HepG2 (cell line): ENCODE measurements around the gene DOCK4. TPM values are rescaled to one million over a fixed set of nuclear protein-coding genes. Genes with fewer than 3 reads are reported as not detected.

ENCODE experiments used
- BORCS8-MEF2B ChIP-seq: sonication (generic); formaldehyde crosslinking; IDR thresholded peaks from 2 replicates; pipeline ENCODE4 v1.8.0; 2022; ENCODE audit warnings: mild to moderate bottlenecking, missing genetic modification reagents
- BRCA1 ChIP-seq: sonication (generic); formaldehyde crosslinking; IDR thresholded peaks from 2 replicates; pipeline ENCODE4 v1.4.0; 2020; ENCODE audit warnings: missing genetic modification reagents
- CEBPZ ChIP-seq: IDR thresholded peaks from 2 replicates; pipeline ENCODE4 v1.6.1; 2012; ENCODE audit warnings: low read length, improper control_type of control experiment
- CERS6 ChIP-seq: sonication (generic); formaldehyde crosslinking; IDR thresholded peaks from 2 replicates; pipeline ENCODE4 v1.5.0; 2020; ENCODE audit warnings: missing genetic modification reagents
- GABPA ChIP-seq, 2 experiments: IDR thresholded peaks; 2 replicates each; pipeline ENCODE4 v1.6.1; 2011 to 2016; ENCODE audit warnings: low read depth in 2 of 2, low read length in 1 of 2, missing biosample characterization in 1 of 2, missing genetic modification characterization in 1 of 2
- HIC2 ChIP-seq: sonication (generic); formaldehyde crosslinking; IDR thresholded peaks from 2 replicates; pipeline ENCODE4 v1.9.0; 2022; ENCODE audit warnings: low read depth, missing genetic modification reagents
- HNF1A ChIP-seq, 2 experiments: sonication (generic) in 1 of 2; formaldehyde crosslinking in 1 of 2; IDR thresholded peaks; 2 replicates each; pipeline versions ENCODE4 v1.4.0 to v1.6.1; 2016 to 2020; ENCODE audit warnings: borderline replicate concordance in 1 of 2, low read depth in 1 of 2, mild to moderate bottlenecking in 1 of 2, missing genetic modification reagents in 1 of 2
- IKZF1 ChIP-seq: fragments of 450-650 bp; IDR thresholded peaks from 2 replicates; pipeline ENCODE4 v1.7.1; 2016
- MZF1 ChIP-seq: sonication (generic); formaldehyde crosslinking; IDR thresholded peaks from 2 replicates; pipeline ENCODE4 v1.8.1; 2023; ENCODE audit warnings: mild to moderate bottlenecking, missing genetic modification reagents, borderline replicate concordance
- NCOA1 ChIP-seq: sonication (generic); formaldehyde crosslinking; IDR thresholded peaks from 2 replicates; pipeline ENCODE4 v1.9.0; 2021; ENCODE audit warnings: missing genetic modification reagents
- PREB ChIP-seq: sonication (generic); formaldehyde crosslinking; IDR thresholded peaks from 2 replicates; pipeline ENCODE4 v1.4.0; 2020; ENCODE audit warnings: missing genetic modification reagents
- ZKSCAN8 ChIP-seq: IDR thresholded peaks from 2 replicates; pipeline ENCODE4 v1.6.1; 2016; ENCODE audit warnings: borderline replicate concordance, missing genetic modification reagents, missing compliant biosample characterization
- ZNF549 ChIP-seq: sonication (generic); formaldehyde crosslinking; IDR thresholded peaks from 2 replicates; pipeline ENCODE4 v1.5.0; 2020; ENCODE audit warnings: missing genetic modification reagents
- ZNF576 ChIP-seq: sonication (generic); formaldehyde crosslinking; IDR thresholded peaks from 2 replicates; pipeline ENCODE4 v1.4.0; 2020; ENCODE audit warnings: mild to moderate bottlenecking, missing genetic modification reagents
- ZNF784 ChIP-seq: sonication (generic); formaldehyde crosslinking; IDR thresholded peaks from 2 replicates; pipeline ENCODE4 v1.5.1; 2020; ENCODE audit warnings: missing genetic modification reagents, mild to moderate bottlenecking, borderline replicate concordance
- ZSCAN22 ChIP-seq: sonication (generic); formaldehyde crosslinking; IDR thresholded peaks from 2 replicates; pipeline ENCODE4 v1.4.0; 2020; ENCODE audit warnings: mild to moderate bottlenecking, missing genetic modification reagents
- polyA plus RNA-seq, 8 experiments: library from polyadenylated mRNA; depleted of rRNA in 3 of 8; stranded (reverse) in 7 of 8; unstranded in 1 of 8; fragments of >200 nt; fragmentation: Illumina TruSeq in 4 of 8; extraction: Trizol in 4 of 8; gene quantifications; 2 replicates each; pipeline versions ENCODE4 v1.2.1 to v1.2.3, GENCODE V29; 2011 to 2016; ENCODE audit warnings: low read depth in 4 of 8, missing spikeins in 1 of 8, mixed read lengths in 1 of 8; ENCODE audit not compliant: insufficient read depth in 1 of 8
- total RNA-seq, 5 experiments: library from RNA; depleted of rRNA; stranded (reverse); fragments of >200 nt; fragmentation: Illumina TruSeq; extraction: Trizol; gene quantifications; 2 replicates each; pipeline ENCODE4 v1.2.3, GENCODE V29; 2016; ENCODE audit warnings: low read depth in 1 of 5

Gene DOCK4
- total and polyA plus RNA-seq, 2 of the 13 experiments (the other 11 are each of a cell fraction or from before 2014, with no cell fraction given): 13.5 to 17.4 TPM

GRCh38 chr7:112193915-112194502 is 12.2 kb downstream of the DOCK4 start (continued):
- TF ChIP-seq ZNF549 (no peak), CEBPZ (no peak), ZSCAN22 (no peak), BRCA1 (CRISPR knock-in tag) (no peak), PREB (CRISPR knock-in tag) (no peak), IKZF1 (no peak), GABPA (IDR thresholded peaks at IDR 0.05; ENCODE audit: low read depth, low read length) (no peak), GABPA (CRISPR knock-in tag; IDR thresholded peaks at IDR 0.05; ENCODE audit: low read depth) (no peak), NCOA1 (CRISPR knock-in tag) (no peak), HNF1A (IDR thresholded peaks at IDR 0.05; ENCODE audit: low read depth) (no peak; the same call in 1 of the 2 replicates), HNF1A (CRISPR knock-in tag; IDR thresholded peaks at IDR 0.05; ENCODE audit: borderline replicate concordance) (peak; percentile 63; the same call in 1 of the 2 replicates), ZNF784 (CRISPR knock-in tag) (no peak), CERS6 (CRISPR knock-in tag) (no peak), ZKSCAN8 (CRISPR knock-in tag) (peak; percentile 53; the same call in 1 of the 2 replicates), BORCS8-MEF2B (CRISPR knock-in tag) (no peak), HIC2 (no peak), ZNF576 (CRISPR knock-in tag) (no peak), MZF1 (CRISPR knock-in tag) (no peak)
